Aorta (tissue), 5 donors: ENCODE measurements around the gene VWA8. TPM values are rescaled to one million over a fixed set of nuclear protein-coding genes. Genes with fewer than 3 reads are reported as not detected.

ENCODE experiments used
- ATAC-seq: fragments of 200-7000 bp; cut with Tn5 transposase; one replicate; pipeline ENCODE4 v1.9.1; 2022; ENCODE audit warnings: moderate library complexity; ENCODE audit not compliant: low FRiP score
- DNase-seq, 2 donors: peaks; one replicate each; pipeline ENCODE4 v3.0.0-alpha.2; 2020
- H3K27ac ChIP-seq, 2 donors: one replicate each; pipeline ENCODE4 v1.5.1; 2013; ENCODE audit warnings: low read length in 2 of 2, mild to moderate bottlenecking in 2 of 2, moderate library complexity in 2 of 2, control low read depth in 1 of 2, inconsistent platforms in 1 of 2, low read depth in 1 of 2
- H3K27me3 ChIP-seq, 2 donors: one replicate each; pipeline ENCODE4 v1.6.1; 2013; ENCODE audit warnings: control low read depth in 1 of 2, low read length in 1 of 2, mild to moderate bottlenecking in 1 of 2, moderate library complexity in 1 of 2; ENCODE audit not compliant: insufficient read depth in 2 of 2, control insufficient read depth in 1 of 2
- H3K36me3 ChIP-seq, 2 donors: one replicate each; pipeline ENCODE4 v1.6.1; 2013; ENCODE audit warnings: control low read depth in 1 of 2, low read length in 1 of 2, mild to moderate bottlenecking in 1 of 2; ENCODE audit not compliant: insufficient read depth in 2 of 2, control insufficient read depth in 1 of 2
- H3K4me1 ChIP-seq, 2 donors: one replicate each; pipeline ENCODE4 v1.6.1; 2013; ENCODE audit warnings: low read length in 2 of 2, control low read depth in 1 of 2, mild to moderate bottlenecking in 1 of 2, moderate library complexity in 1 of 2; ENCODE audit not compliant: insufficient read depth in 2 of 2, control insufficient read depth in 1 of 2
- H3K4me3 ChIP-seq, 2 donors: one replicate each; pipeline ENCODE4 v1.5.1; 2013; ENCODE audit warnings: low read length in 2 of 2, control low read depth in 1 of 2, mild to moderate bottlenecking in 1 of 2
- H3K9me3 ChIP-seq: one replicate; pipeline ENCODE4 v1.6.1; 2013; ENCODE audit warnings: mild to moderate bottlenecking, low read length; ENCODE audit not compliant: control insufficient read depth
- WGBS, 2 donors: extraction: QIAGEN DNeasy Blood & Tissue Kit; methylation state at CpG; one replicate each; pipeline ENCODE4 v1.1.7; 2013; 5-methylcytosine and 5-hydroxymethylcytosine counted together
- intact Hi-C, 2 donors: fragments of 100-400 bp; cut with DNase I; formaldehyde crosslinking; loops; one replicate each; pipeline versions ENCODE4 v1.14.2 to v1.15.0; 2022
- polyA plus RNA-seq, 2 donors: library from polyadenylated mRNA; stranded (reverse); fragments of 200-250 nt; gene quantifications; one replicate each; pipeline ENCODE4 v1.2.3, GENCODE V29; 2013
- total RNA-seq, 2 donors: library from RNA; stranded (reverse); fragmentation: NEBNext Ultra II Directional; extraction: Animal tissue kit (Norgen Biotek cat#: 25700); gene quantifications; one replicate each; pipeline ENCODE4 v1.2.1, GENCODE V29; 2021
- donor health status: healthy with polysubstance abuse.
- donor health status: Bipolar disorder and iron deficiency.
- donor health status: DM: no; HTN: no; CAD: no.
- donor health status: DM: no; HTN: no; CAD: no.
- donor health status: DM: yes; HTN: yes; CAD: no.

Gene VWA8
- total and polyA plus RNA-seq, 4 donors: 1.9 to 18.2 (median 9.8) TPM

GRCh38 chr13:41823476-41823875 lies 137.4 kb downstream of the VWA8 start:
- 93 to 95% methylated on average over 4 of the region's 4 CpGs for WGBS, 2 donors
- H3K27me3 ChIP-seq: no peaks in the 10 kb centered on the region
- peaks cover 0 to 3% of the 10 kb centered on the region in 2 donors for H3K4me1 ChIP-seq
- H3K4me3 ChIP-seq: no peak overlapping the region
- H3K36me3 ChIP-seq: no peaks in the 10 kb centered on the region
- no peaks in the 10 kb centered on the region for H3K9me3 ChIP-seq
- intact Hi-C loops: loop anchor here (10.0 kb wide), 2 partner anchors 119 to 149 kb away; no protein-coding TSS in a partner anchor
- no peak for ATAC-seq
- no peak for DNase-seq
- H3K27ac ChIP-seq: no peak overlapping the region

- ATAC-seq (no peak), DNase-seq (no peak)
- Histone ChIP-seq H3K4me3 (no peak overlapping the region), H3K27me3 (no peaks in the 10 kb centered on the region), H3K27ac (no peak overlapping the region), H3K36me3 (no peaks in the 10 kb centered on the region), H3K4me1 (peaks cover 0 to 3% of the 10 kb centered on the region in 2 donors), H3K9me3 (no peaks in the 10 kb centered on the region)
- intact Hi-C loops: loop anchor here (10.0 kb wide), 2 partner anchors 118 to 148 kb away; no protein-coding TSS in a partner anchor
Measured at GRCh38 chr13:41822560-41822959, 138.3 kb downstream of the VWA8 start.

DNA sequence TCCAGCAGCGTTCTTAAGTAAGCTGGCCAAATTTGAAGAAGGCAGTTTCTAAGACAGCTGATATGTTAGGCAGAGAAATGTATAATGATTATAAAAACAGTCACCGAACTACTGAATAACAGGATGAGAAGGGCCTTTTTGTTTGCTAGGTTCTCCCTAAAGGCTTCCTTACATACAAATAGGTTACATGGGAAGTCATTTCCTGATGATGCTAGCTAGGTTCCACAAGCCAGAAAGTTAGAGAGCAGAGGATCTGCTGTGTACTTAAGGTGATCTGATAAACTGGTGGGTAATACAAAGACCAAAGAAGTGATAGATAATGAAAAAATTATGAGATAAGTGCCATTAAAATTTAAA lies 139.7 kb downstream of the VWA8 start:
- Histone ChIP-seq H3K4me1 (peaks cover 0 to 3% of the 10 kb centered on the region in 2 donors), H3K4me3 (no peak overlapping the region), H3K9me3 (no peaks in the 10 kb centered on the region), H3K27me3 (no peaks in the 10 kb centered on the region), H3K36me3 (no peaks in the 10 kb centered on the region), H3K27ac (no peak overlapping the region)
- intact Hi-C loops: loop anchor here (10.0 kb wide), 2 partner anchors 116 to 146 kb away; no protein-coding TSS in a partner anchor
- WGBS, 2 donors: 75 to 84% methylated on average over 2 of the region's 2 CpGs
- DNase-seq (no peak), ATAC-seq (no peak)

GRCh38 chr13:41820581-41821237 lies 140.2 kb downstream of the VWA8 start:
- no peak for DNase-seq
- no peak for ATAC-seq
- Histone ChIP-seq H3K27ac (no peak overlapping the region), H3K27me3 (no peaks in the 10 kb centered on the region), H3K4me3 (no peak overlapping the region), H3K36me3 (no peaks in the 10 kb centered on the region), H3K9me3 (no peaks in the 10 kb centered on the region), H3K4me1 (peaks cover 0 to 3% of the 10 kb centered on the region in 2 donors)
- 92% methylated on average over 1 of the region's 1 CpG for WGBS, 2 donors
- intact Hi-C loops: loop anchor here (10.0 kb wide), 2 partner anchors 116 to 146 kb away; no protein-coding TSS in a partner anchor

DNA sequence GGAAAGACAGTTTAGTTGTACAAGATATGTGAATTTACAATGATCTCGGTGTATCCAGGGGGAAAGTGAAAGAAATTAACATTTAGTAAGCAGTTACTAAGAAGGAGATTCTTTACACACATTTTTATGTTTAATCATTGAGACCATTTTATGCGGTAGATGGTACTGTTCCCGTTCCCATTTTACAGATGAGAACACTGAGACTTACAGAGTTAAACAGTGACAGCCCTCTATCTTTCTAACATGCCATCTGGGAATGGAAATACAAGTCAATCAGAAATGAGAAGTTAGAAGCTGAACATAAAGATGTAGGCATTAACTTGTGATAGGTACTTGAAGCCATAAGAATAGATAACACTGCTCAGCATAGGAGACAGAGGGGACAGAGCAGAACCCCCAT lies 144.9 kb downstream of the VWA8 start:
- ATAC-seq: no peak
- no peaks in the 10 kb centered on the region for H3K9me3 ChIP-seq
- H3K27me3 ChIP-seq: no peaks in the 10 kb centered on the region
- no peak for DNase-seq
- H3K4me3 ChIP-seq: no peak overlapping the region
- intact Hi-C loops: no loop called here
- no peaks in the 10 kb centered on the region for H3K4me1 ChIP-seq
- H3K27ac ChIP-seq: no peak overlapping the region
- 98% methylated on average over 3 of the region's 3 CpGs for WGBS, 2 donors
- H3K36me3 ChIP-seq: peaks cover 0 to 2% of the 10 kb centered on the region in 2 donors

GRCh38 chr13:41813426-41813825 lies 147.5 kb downstream of the VWA8 start:
- Histone ChIP-seq H3K9me3 (no peaks in the 10 kb centered on the region), H3K4me3 (no peak overlapping the region), H3K27me3 (no peaks in the 10 kb centered on the region), H3K36me3 (peaks cover 0 to 2% of the 10 kb centered on the region in 2 donors), H3K4me1 (no peaks in the 10 kb centered on the region), H3K27ac (no peak overlapping the region)
- intact Hi-C loops: no loop called here
- DNase-seq (no peak), ATAC-seq (no peak)

DNA sequence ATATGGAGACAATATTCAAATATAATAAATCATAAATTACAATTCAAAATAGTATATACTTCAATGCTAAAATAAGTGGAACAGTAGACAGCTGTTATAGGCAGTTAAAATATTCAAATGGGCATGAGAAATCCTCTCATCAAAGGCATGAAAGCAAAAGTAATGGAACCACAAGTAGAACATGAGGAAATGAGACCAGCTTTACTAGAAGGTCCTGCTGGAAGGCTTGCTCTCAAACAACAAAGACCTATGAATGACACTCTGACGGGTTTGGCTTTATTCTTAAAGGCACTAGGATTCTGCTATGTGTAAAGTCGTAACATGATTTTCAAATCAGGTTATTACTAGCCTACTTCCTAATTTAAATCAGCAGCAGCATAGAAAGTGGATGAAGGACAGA lies 148.1 kb downstream of the VWA8 start:
- no peaks in the 10 kb centered on the region for H3K27me3 ChIP-seq
- no peak for ATAC-seq
- WGBS, 2 donors: 95 to 97% methylated on average over 2 of the region's 2 CpGs
- intact Hi-C loops: no loop called here
- no peak for DNase-seq
- no peak overlapping the region for H3K4me3 ChIP-seq
- peaks cover 0 to 2% of the 10 kb centered on the region in 2 donors for H3K36me3 ChIP-seq
- H3K9me3 ChIP-seq: no peaks in the 10 kb centered on the region
- H3K4me1 ChIP-seq: no peaks in the 10 kb centered on the region
- H3K27ac ChIP-seq: no peak overlapping the region

GRCh38 chr13:41812237-41812636 lies 148.7 kb downstream of the VWA8 start:
- Histone ChIP-seq H3K9me3 (no peaks in the 10 kb centered on the region), H3K27me3 (no peaks in the 10 kb centered on the region), H3K36me3 (peaks cover 0 to 2% of the 10 kb centered on the region in 2 donors), H3K4me3 (no peak overlapping the region), H3K4me1 (no peaks in the 10 kb centered on the region), H3K27ac (peak overlapping the region in 1 of 2 donors; percentile 14)
- 97 to 100% methylated on average over 1 of the region's 1 CpG for WGBS, 2 donors
- intact Hi-C loops: no loop called here
- ATAC-seq: no peak
- no peak for DNase-seq

- 11 to 26% methylated on average over 3 of the region's 3 CpGs for WGBS, 2 donors
- intact Hi-C loops: no loop called here
Measured at GRCh38 chr13:41811588-41812021, 149.3 kb downstream of the VWA8 start.

More at GRCh38 chr13:41811588-41812021, 149.3 kb downstream of the VWA8 start:
- Histone ChIP-seq H3K36me3 (peaks cover 0 to 2% of the 10 kb centered on the region in 2 donors), H3K4me1 (no peaks in the 10 kb centered on the region), H3K27ac (peak overlapping the region in 1 of 2 donors; percentile 14), H3K27me3 (no peaks in the 10 kb centered on the region), H3K9me3 (no peaks in the 10 kb centered on the region), H3K4me3 (no peak overlapping the region)
- ATAC-seq (no peak), DNase-seq (no peak)
